ENCODE results near the gene UNC5A.

UNC5A gene

GRCh38 chr5:176822041-176822792 lies 11.9 kb downstream of the UNC5A start:
- no peak for DNase-seq

DNA sequence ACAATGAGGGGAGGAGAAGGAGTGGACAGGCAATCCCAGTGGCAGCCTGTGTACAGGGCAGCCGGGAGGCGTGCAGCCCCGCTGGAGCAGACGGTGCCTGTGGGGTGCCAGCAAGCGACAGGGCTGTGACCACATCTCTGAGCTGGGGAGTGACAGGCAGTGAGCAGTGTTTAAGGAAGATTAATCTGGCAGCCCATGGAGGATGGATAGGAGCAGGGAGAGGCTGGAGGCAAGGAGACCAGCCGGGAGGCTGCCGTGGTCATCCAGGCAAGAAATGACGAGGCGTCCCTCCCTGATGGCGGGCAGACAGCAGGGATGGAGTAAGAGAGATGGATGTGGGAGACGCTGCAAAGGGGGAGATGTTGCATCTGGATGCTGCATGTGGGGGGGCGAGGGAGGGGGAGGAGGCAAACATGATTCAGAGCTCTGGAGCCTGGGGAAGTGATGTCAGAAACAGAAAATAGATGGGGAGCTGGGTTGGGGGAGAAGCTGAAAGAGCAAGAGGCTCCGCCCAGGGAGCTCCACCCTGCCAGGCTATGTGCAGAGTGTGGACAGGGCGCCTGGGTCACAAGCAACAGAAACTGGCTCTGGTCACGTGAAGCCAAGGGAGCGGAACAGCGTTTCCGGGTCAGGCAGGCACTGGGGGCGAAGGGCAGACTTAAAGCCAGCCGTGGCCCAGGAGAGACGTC lies 12.6 kb downstream of the UNC5A start:
- no peak for DNase-seq

DNA sequence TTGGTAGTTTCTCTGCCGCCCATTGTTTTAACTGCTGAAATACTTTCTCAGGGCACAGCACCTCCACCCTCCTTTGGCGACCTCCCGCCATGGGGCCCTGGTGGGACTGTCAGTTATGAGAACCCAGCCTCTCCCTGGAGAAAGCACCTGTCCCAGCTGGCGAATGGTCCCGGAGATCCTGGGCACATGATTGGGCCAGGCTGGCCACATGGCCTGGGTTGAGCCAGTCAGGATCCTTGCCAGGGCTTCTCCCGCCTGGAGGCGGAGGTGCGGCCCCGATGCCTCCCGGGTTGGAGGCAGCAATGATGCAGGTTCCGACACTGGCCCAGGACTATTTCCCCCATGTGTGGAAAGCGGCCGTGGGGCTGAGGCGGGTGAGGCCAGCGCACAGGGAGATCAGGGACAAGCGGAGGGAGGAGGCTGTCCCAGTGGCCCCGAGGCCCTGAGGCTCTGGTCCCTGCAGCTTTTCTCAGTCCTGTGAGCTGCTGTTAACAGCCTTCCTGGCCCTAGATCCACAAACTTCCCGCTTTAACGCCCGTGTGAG lies 13.6 kb downstream of the UNC5A start:
- no peak for DNase-seq

DNA sequence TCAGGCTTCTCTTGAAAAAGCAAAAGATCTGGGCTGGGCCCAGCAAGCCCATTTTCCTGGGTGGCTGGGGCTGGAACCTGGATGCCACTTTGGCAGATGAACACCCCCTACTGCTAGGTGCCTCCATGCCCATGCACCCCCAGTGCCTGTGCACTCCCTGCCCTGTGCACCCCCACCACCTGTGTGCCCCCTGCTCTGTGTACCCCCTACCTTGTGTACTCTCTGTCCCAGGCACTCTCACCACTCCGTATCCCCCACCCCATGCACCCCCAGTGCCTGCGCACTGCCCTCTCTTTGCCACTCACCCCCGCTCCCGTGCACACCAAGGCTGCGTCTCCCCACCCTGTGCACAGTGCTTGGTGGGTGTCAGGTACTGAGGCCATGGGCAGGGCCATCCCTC lies 14.2 kb downstream of the UNC5A start:
- no peak for DNase-seq

DNA sequence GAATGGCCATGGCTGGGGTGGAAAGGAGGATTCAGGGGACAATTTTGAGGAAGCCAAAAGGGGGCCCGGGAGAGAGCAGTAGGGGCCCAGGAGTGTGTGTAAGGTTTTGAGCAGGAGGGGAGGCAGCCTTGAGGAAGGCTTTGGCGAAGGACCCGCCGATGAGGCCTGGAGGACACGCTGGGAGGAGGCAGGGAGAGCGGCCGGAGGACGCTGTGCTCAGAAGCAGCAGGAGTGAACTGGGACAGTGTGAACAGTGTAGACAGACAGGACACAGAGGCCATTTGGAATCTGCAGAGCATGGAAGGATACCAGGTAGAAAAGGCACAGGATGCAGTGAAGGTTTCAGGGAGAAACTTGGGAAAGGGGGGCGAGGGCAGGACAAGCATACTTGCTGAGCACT lies 14.9 kb downstream of the UNC5A start:
- no peak for DNase-seq

DNA sequence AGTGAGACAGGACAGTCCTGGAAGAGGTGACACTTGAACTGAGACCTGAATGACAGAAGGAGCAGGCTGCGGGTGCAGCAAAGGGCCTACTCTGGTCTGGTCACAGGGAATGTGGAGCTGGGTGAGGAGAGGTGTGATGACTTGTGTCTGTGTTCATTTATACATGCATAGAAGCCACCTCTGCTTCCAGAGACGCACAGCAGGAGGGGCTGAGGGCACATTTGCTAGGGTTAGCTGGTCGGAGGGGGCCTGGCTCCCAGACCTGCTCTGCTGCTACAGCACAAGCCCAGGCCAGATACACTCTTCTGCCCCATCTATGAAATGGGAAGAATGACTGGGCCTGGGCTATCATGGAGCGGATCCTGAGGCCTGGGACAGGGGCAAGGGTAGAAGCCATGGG lies 15.6 kb downstream of the UNC5A start:
- DNase-seq, result no peak

DNA sequence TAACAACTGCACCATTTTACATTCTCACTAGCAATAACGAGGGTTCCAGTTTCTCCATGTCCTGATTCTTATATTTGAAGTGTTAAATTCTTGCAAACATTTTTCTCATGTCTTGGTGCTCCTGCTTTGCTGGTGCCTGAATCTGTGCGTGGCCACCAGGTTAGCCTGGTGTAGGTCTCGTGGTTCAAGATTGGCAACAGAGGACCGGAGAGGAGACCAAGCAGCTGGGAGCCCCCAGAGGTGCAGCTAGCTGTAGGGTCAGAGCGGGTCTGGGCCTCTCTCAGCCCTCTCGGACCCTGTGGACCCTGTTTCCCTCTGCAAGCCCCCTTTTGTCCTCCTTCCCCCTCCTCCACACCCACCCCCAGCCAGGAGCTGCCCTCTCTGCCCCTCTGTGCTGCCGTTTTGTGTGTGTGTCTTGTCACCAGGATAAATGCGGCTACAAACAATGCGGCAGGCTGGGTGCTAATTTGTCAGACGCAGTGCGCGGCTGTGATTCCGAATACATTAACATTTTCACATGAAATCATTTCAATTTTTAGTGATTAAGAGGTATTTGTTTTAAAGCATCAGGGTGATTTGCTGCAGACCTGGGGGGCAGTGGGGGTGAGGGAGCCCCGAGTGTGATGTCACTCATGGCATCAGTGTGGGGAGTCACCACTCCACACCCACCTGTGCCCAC lies 17.5 kb downstream of the UNC5A start:
- no peak for DNase-seq

DNA sequence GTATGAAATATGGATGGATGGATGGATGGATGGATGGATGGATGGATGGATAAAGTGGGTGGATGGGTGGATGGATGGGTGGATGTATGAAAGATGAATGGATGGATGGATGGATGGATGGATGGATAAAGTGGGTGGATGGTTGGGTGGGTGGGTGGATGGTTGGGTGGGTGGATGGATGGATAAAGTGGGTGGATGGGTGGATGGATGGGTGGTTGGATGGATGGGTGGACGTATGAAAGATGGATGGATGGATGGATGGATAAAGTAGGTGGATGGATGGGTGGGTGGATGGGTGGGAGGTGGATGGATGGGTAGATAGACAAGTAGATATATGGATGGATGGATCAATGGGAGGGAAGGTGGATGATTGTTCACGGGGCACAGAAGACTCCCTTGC lies 19.0 kb downstream of the UNC5A start:
- no peak for DNase-seq

- no peak for DNase-seq
Observed at GRCh38 chr5:176830422-176830994, 20.1 kb downstream of the UNC5A start.

GRCh38 chr5:176830995-176831423 lies 20.6 kb downstream of the UNC5A start:
- no peak for DNase-seq

- no peak for DNase-seq
Observed at GRCh38 chr5:176831425-176831824, 21.1 kb downstream of the UNC5A start.

- DNase-seq, result no peak
Observed at GRCh38 chr5:176832162-176832561, 21.8 kb downstream of the UNC5A start.

- DNase-seq, result no peak
Observed at GRCh38 chr5:176833286-176833685, 22.9 kb downstream of the UNC5A start.

DNA sequence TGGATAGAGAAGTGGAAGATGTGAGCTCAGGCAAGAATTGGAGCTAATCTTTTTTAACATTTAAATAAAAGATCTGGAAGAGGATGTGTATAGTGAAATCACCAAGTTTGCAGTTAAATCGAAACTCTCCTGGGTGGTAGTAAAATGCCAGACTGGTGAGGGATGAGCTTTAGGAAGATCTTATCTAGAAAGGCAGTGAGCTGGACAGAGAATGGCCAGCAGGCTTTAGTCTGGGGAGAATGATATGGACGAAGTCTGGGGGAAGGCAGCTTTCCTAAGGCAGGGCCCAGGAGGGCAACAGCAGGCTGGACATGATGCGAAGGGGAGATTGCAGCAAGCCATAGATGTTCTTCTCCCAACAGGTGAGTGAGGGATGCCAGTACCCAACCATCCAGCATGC lies 25.6 kb downstream of the UNC5A start:
- DNase-seq, result no peak

DNA sequence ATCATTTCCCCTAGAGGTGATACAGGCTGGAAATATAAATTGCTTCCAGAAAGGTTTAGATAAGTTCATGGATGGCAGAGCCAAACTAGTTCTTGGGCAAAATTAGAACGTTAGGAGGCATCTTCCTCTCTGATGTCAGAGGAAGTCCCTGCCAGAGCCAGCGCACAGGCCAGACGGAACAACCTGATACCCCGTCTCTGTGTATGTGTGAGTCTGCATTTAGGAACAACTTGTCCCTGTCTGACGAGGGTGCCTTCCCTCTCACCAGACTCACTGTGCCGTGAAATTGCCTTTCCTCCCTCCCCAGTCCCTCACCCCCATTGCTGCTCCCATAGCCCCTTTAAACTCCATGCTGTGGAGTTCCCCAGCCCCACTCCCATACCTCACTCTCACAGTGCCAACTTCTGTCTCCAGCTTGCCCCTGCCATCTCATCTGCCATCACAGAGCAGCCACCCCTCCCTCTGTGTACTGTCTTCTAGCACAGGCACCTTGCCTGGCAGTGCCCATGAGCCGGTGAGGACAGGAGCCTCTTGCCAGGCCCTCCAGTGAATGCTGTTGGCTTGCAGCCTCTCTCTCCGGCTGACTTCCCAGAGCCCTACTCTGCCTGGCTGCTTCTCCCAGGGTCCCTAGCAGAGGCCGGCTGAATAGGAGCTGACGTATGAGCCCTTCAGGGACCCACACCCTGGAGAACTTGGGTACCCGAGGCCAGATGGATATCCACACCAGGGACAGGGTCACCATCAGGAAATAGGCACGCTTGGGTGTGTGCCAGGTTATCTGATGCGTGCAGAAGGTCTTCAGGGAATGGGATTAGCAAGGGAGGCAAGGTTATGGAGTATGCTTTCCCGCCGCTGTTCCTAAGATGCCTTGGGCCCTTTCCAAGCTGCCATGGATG lies 26.7 kb downstream of the UNC5A start:
- no peak for DNase-seq

DNA sequence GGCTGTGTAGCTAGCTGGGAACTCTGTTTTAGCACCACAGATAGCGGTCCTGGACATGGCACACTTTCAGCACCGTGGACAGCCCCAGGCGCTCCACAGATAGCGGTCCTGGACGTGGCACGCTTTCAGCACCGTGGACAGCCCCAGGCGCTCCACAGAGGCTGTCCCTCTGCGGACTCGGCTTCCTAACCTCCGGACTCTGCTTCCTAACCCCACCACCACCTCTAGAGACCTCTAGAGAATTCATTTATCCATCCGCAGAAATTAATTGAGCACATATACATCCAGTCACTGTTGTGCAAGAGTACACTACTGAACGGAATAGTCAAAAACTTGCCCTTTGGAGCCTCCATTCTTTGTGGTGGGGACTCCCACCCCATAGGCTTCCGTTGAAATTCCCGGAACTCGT lies 27.4 kb downstream of the UNC5A start:
- DNase-seq, result peak; percentile 94

DNA sequence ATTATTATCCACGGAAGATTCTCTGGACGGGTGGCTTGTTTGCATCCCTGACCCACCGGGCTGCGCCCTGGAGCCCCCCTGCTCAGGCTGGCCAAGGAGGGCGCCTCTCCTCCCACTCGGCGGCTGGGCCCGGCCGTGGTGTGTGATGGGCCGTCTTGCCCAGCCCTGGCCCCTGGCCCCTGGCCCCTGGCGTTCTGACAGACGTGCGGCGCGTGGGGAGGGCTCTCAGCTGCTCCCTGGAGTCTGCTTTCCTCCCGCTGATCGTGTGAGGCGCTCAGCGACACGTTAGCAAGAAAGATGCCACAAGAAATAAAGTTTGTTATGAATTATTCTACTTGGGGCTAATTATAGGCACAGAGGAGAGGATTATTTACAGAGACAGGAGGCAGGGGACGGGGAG lies 33.3 kb downstream of the UNC5A start:
- DNase-seq, result no peak

DNA sequence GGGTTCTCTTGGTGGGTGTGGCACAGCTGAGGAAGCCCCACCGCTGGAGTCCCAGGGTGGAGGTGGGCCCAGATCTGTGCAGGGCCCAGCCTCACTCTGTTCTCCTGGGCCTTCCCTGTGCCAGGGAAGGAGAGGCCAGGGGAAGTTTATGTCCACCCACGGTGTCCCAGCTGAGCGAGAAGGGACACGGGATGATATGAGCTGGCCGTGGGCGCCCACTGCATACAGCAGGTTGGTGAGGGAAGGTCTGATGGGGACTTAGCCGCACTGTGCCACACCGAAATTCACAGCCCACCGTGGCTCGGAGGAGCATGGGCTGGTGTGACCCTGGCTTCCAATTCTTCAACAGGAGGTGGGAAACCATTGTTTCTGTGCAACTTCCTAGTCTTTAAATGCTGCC lies 33.9 kb downstream of the UNC5A start:
- no peak for DNase-seq

GRCh38 chr5:176844706-176845391 lies 34.5 kb downstream of the UNC5A start:
- no peak for DNase-seq

- no peak for DNase-seq
Observed at GRCh38 chr5:176845392-176845713, 35.0 kb downstream of the UNC5A start.

DNA sequence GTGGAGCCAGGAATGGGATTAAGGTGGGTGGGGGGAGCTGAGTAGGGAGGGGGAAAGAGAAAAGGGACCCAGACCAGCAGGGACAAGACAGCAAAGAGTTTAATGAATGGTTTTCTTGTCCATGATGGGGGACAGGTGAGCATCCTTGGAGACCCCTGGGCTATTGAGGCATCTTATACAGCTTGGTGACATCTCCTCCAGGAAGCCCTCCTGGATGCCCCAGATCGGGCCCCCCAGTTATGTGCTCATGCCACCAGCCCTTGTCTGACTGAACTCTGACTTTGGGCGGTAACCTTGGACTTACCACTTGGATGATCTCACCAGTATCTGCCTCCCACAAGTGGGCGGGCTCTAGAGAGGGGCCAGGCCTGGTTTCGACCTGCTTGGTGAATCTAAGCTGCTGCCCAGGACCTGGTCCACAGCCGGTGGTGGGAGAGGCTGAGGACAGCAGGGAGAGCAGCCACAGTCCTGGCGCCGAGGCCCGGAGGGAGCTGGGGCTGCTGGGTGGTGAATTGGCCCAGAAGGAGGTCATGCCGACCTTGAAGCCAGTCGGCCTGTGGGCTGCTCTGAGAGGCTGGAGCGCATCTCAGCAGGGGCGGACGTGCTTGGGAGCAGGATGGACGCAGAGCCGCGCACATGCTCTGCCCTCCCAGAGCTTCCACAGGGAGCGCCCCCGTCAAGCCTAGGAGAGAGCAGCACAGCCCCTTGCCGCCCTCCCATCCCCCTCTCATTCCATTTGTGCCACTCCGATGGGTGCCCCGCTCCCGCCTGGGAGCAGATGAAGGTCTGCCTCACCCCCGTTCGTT lies 36.2 kb downstream of the UNC5A start:
- DNase-seq, result no peak

Measured in femur (tissue), 1 donor.